Fibroblast of skin of right biceps (primary cell): ENCODE results near the gene COMT.
A peak's percentile ranks its signal among the peaks of the same experiment; 100 is the strongest.

Experiments used
- DNase-seq: peaks from one replicate; pipeline ENCODE4 v3.0.0-alpha.2; 2013

COMT gene

DNA sequence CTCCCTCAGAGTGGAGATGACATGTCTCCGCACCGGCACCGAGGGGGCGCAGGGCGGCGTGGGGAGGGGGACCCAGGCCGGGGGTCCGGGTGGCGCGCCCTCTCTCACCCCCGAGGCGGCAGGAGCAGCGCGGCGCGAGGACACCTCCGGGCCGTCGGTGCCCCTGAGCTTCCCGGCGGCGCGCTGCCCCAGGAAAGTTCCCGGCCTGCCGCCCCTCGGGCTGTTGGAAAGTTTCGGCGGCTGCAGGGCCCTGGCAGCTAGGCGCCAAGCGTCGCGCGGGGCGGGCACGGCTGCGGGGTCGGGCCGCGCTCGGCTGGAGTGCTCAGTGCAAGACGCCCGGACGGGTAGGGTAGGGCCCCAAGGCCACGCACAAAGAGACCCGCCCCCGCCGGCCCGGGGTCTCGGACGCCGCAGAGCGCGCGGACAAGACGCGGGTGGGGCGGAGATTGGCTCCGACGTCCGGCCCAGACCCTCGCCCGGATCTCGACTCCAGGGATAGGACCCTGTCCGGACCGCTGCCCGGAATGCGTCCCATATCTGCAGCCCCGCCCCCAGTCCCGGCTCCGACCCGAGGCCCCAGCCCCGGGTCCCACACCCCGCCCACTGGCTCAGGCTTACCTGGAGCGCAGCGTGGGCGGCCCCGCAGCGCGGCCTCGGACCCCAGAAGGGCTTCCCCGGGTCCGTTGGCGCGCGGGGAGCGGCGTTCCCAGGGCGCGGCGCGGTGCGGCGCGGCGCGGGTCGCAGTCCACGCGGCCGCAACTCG, 74.6 kb downstream of the COMT start:
- no peak for DNase-seq

DNA sequence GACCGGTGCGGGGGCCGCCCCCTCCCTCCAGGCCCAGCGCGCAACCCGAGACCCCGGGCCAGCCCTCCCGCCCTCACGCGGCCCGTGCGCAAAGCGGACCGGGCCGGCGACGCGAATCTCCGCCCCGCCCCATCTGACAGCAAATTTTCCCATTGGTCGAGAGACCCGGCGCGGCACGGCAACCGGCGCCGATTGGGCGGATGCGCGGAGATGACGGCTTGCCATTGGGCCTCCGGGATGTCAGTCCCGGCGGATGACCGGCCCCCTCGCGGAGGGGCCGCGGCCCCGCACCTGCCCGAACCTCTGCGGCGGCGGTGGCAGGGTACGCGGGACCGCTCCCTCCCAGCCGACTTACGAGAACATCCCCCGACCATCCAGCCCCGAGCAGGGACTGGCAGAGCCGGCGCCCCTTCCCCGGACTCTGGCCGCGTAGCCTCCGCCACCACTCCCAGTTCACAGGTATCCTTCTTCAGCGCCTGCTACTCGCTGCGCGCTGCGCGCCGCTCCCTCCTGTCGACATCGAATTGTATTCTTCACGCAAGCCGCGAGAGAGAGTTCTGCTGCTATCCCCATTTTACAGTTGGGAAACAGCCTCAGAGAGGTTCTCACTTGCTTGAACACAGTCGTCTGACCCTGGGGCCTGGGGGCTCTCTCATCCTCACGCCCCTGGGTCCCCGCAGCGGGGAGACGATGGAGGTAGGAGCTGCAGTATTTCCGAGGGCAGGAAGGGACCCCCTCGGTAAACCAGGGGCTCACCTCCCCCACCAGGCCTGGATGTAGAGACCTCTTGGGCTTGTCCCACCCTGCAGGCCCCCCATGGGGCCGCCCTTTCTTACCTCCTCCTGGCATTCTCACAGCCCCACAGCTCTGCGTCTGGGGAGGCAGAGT, 75.4 kb downstream of the COMT start, which contains the start of gene ARVCF:
TSS of gene ARVCF (minus strand) at position 90 of the 888 bp plus-strand sequence. CDS start 26,029 bp downstream, outside the sequence.
- peak; percentile 88 for DNase-seq

DNA sequence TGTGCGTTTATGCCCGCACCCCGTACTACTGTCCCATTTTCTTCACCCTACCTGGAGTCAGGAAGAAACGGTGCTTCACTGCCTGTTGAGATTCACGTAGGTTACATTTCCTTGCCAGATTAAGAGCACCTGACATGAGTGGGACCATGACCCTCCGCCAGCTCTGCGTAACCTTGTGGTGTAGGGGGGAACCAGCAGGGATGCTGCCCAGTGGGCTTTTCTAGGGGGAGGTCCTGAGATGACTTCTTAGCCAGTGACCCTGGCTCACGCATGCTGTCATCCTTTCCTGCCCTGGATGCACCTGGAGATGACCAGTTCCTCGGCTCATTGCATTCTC, 76.0 kb downstream of the COMT start:
- no peak for DNase-seq

DNA sequence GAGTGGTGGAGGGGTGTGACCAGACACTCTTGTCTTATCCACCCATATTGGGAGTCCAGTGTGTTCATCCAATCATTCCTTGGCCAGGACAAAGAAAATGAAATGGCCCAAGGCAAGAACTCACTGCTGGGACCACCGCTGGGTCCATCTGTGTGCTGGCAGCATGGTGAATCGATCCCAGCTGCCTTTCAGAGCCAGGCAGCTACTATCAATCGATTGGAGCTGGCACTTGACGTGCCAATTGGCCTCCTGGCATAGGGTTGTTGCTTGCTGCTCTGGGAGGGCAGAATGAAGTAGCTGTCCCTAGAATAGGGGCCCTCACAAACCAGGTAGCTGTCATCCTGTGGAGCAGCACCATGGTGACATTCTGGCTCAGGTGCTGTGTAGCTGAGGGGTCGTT, 76.4 kb downstream of the COMT start:
- no peak for DNase-seq
